HepG2 (cell line): ENCODE measurements around the gene FUT3. TPM values are rescaled to one million over a fixed set of nuclear protein-coding genes. Genes with fewer than 3 reads are reported as not detected.
A peak's percentile ranks its signal among the peaks of the same experiment; 100 is the strongest.

Experiments used
- ATAC-seq: fragments of 200-7000 bp; cut with Tn5 transposase; 3 replicates; pipeline ENCODE4 v1.9.1; 2020; ENCODE audit warnings: mild to moderate bottlenecking, moderate library complexity
- BruUV-seq: library from RNA; stranded (reverse); fragments of 400-500 nt; replicated peaks from 2 replicates; lab custom pipeline; 2021; lab: Mats Ljungman, UMichigan
- CTCF ChIA-PET: fragments of 300-600 bp; formaldehyde crosslinking; extraction: SDS; loops from one replicate; lab custom pipeline; 2021; ENCODE audit warnings: low total read pairs, inconsistent platforms, low intra/inter-chr PET ratio; lab: Yijun Ruan, JAX
- POLR2A ChIA-PET: fragments of 350-600 bp; sonication (Branson Sonifier 250); formaldehyde crosslinking; loops from one replicate; lab custom pipeline; 2020; ENCODE audit warnings: antibody characterized with exemption, inconsistent platforms; lab: Yijun Ruan, JAX
- DNase-seq: peaks from one replicate; pipeline ENCODE4 v3.0.0-alpha.2; 2015; ENCODE audit warnings: low spot score
- FAIRE-seq: peaks from 3 replicates; lab custom pipeline; 2011; peaks lifted over from hg19 to GRCh38; lab: Jason Lieb, UNC
- H2AFZ ChIP-seq: one replicate; pipeline ENCODE4 v1.6.1; 2011; ENCODE audit warnings: low read length, inconsistent platforms
- H3K27ac ChIP-seq: fragments of 300-600 bp; 3 replicates; pipeline ENCODE4 v1.8.0; 2011; ENCODE audit warnings: mixed run types, mild to moderate bottlenecking, mixed read lengths, low read length, inconsistent platforms; ENCODE audit not compliant: insufficient read depth; ENCODE audit errors: extremely low read length
- H3K27me3 ChIP-seq, 2 experiments: fragments of 200-600 bp in 1 of 2; 2 replicates in 1 of 2; 3 replicates in 1 of 2; pipeline versions ENCODE4 v1.6.0 to v1.8.0; 2011; ENCODE audit warnings: low read length in 2 of 2, mild to moderate bottlenecking in 2 of 2, moderate library complexity in 2 of 2, inconsistent platforms in 1 of 2; ENCODE audit not compliant: insufficient read depth in 2 of 2, control insufficient read depth in 1 of 2
- H3K36me3 ChIP-seq, 2 experiments: fragments of 200-600 bp in 1 of 2; replicated peaks in 1 of 2; 2 replicates in 1 of 2; 3 replicates in 1 of 2; pipeline versions ENCODE4 v1.5.1 to v1.8.0; 2011; ENCODE audit warnings: low read length in 2 of 2, inconsistent platforms in 1 of 2; ENCODE audit not compliant: insufficient read depth in 2 of 2, control insufficient read depth in 1 of 2
- H3K4me1 ChIP-seq: 2 replicates; pipeline ENCODE4 v1.5.1; 2012; ENCODE audit warnings: low read length, inconsistent platforms; ENCODE audit not compliant: insufficient read depth
- H3K4me2 ChIP-seq: 2 replicates; pipeline ENCODE4 v1.6.0; 2011; ENCODE audit warnings: low read depth, low read length, inconsistent platforms
- H3K4me3 ChIP-seq, 3 experiments: fragments of 200-600 bp in 1 of 3; sonication (generic), shearing (Covaris generic) in 1 of 3; replicated peaks in 1 of 3; 2 replicates each; pipeline ENCODE4 v1.5.1; 2011 to 2016; ENCODE audit warnings: low read length in 3 of 3, inconsistent platforms in 2 of 3, low read depth in 2 of 3, mild to moderate bottlenecking in 2 of 3, control low read depth in 1 of 3, mixed read lengths in 1 of 3; ENCODE audit not compliant: insufficient read depth in 1 of 3
- H3K79me2 ChIP-seq: one replicate; pipeline ENCODE4 v1.6.1; 2011; ENCODE audit warnings: low read length, inconsistent platforms; ENCODE audit not compliant: insufficient read depth
- H3K9ac ChIP-seq: 2 replicates; pipeline ENCODE4 v1.6.0; 2011; ENCODE audit warnings: mild to moderate bottlenecking, low read depth, low read length, inconsistent platforms; ENCODE audit not compliant: insufficient read depth
- H3K9me3 ChIP-seq: 2 replicates; pipeline ENCODE4 v1.5.1; 2012; ENCODE audit warnings: mild to moderate bottlenecking, low read length
- H4K20me1 ChIP-seq: 2 replicates; pipeline ENCODE4 v1.6.0; 2011; ENCODE audit warnings: inconsistent platforms, mild to moderate bottlenecking, low read length, moderate library complexity; ENCODE audit not compliant: insufficient read depth
- CSRNP2 ChIP-seq: sonication (generic); formaldehyde crosslinking; conservative IDR thresholded peaks from 2 replicates; pipeline ENCODE4 v1.8.0; 2022; ENCODE audit warnings: low read depth, missing genetic modification reagents
- CTCF ChIP-seq: sonication (generic); formaldehyde crosslinking; IDR thresholded peaks from 2 replicates; pipeline ENCODE4 v1.5.0; 2020; ENCODE audit warnings: mild to moderate bottlenecking, missing genetic modification reagents, moderate library complexity
- HDAC6 ChIP-seq: fragments of 200-600 bp; sonication (generic); IDR thresholded peaks from 2 replicates; pipeline ENCODE4 v1.7.0; 2017; ENCODE audit warnings: mild to moderate bottlenecking, antibody characterized with exemption, low read length, low read depth
- SALL1 ChIP-seq: sonication (generic); formaldehyde crosslinking; IDR thresholded peaks from 2 replicates; pipeline ENCODE4 v1.8.0; 2022; ENCODE audit warnings: mild to moderate bottlenecking, missing genetic modification reagents
- STAG1 ChIP-seq: sonication (generic); formaldehyde crosslinking; IDR thresholded peaks from 2 replicates; pipeline ENCODE4 v1.4.0; 2020; ENCODE audit warnings: missing genetic modification reagents
- ZFX ChIP-seq: sonication (generic); formaldehyde crosslinking; IDR thresholded peaks from 2 replicates; pipeline ENCODE4 v1.4.0; 2020; ENCODE audit warnings: mild to moderate bottlenecking, low read depth, missing genetic modification reagents, moderate library complexity
- ZNF687 ChIP-seq: sonication (generic); formaldehyde crosslinking; IDR thresholded peaks from 2 replicates; pipeline ENCODE4 v1.5.1; 2020; ENCODE audit warnings: mild to moderate bottlenecking, missing genetic modification reagents, moderate library complexity
- ZNF784 ChIP-seq: sonication (generic); formaldehyde crosslinking; IDR thresholded peaks from 2 replicates; pipeline ENCODE4 v1.5.1; 2020; ENCODE audit warnings: missing genetic modification reagents, mild to moderate bottlenecking, borderline replicate concordance
- WGBS: methylation state at CpG from one replicate; pipeline ENCODE4 v1.1.6; 2017; ENCODE audit warnings: low lambda C conversion rate; 5-methylcytosine and 5-hydroxymethylcytosine counted together
- in situ Hi-C: cut with HindIII; loops from 2 replicates; pipeline ENCODE4 v1.10.0; 2017; ENCODE audit warnings: low pct_unique_long_range_greater_than_20kb; ENCODE audit not compliant: extremely low pct_ligation_motif_present
- intact Hi-C: fragments of 100-400 bp; cut with micrococcal nuclease; formaldehyde crosslinking; loops from one replicate; pipeline ENCODE4 v1.10.0; 2022; ENCODE audit not compliant: unreplicated experiment
- polyA plus RNA-seq, 8 experiments: library from polyadenylated mRNA; depleted of rRNA in 3 of 8; stranded (reverse) in 7 of 8; unstranded in 1 of 8; fragments of >200 nt; fragmentation: Illumina TruSeq in 4 of 8; extraction: Trizol in 4 of 8; gene quantifications; 2 replicates each; pipeline versions ENCODE4 v1.2.1 to v1.2.3, GENCODE V29; 2011 to 2016; ENCODE audit warnings: low read depth in 4 of 8, missing spikeins in 1 of 8, mixed read lengths in 1 of 8; ENCODE audit not compliant: insufficient read depth in 1 of 8
- total RNA-seq, 5 experiments: library from RNA; depleted of rRNA; stranded (reverse); fragments of >200 nt; fragmentation: Illumina TruSeq; extraction: Trizol; gene quantifications; 2 replicates each; pipeline ENCODE4 v1.2.3, GENCODE V29; 2016; ENCODE audit warnings: low read depth in 1 of 5

Gene FUT3
- total and polyA plus RNA-seq, 2 of the 13 experiments (the other 11 are each of a cell fraction or from before 2014, with no cell fraction given), result 0.53 to 1.1 TPM

- no peak for TF ChIP-seq CSRNP2 (CRISPR knock-in tag)
Measured at GRCh38 chr19:5870986-5871394, 19.7 kb upstream of the FUT3 start (continued).

GRCh38 chr19:5867201-5868136 is 16.2 kb upstream of the FUT3 start:
- H3K9me3 ChIP-seq, result no peaks in the 10 kb centered on the region
- WGBS, result 69% methylated on average over 7 of the region's 31 CpGs
- H3K27ac ChIP-seq, result peak overlapping the region; percentile 9
- ATAC-seq, result peak; percentile 9; the same call in 1 of the 3 replicates
- FAIRE-seq, result no peak
- H3K4me3 ChIP-seq, result no peak overlapping the region
- H3K4me1 ChIP-seq, result peaks cover 65% of the 10 kb centered on the region
- no peaks in the 10 kb centered on the region for H3K79me2 ChIP-seq
- H3K4me2 ChIP-seq, result no peak overlapping the region
- ChIA-PET POLR2A (interaction anchor here (2.0 kb wide), 1 partner anchor 40 kb away, joined by 6 read pairs; no protein-coding TSS in a partner anchor), CTCF (no interaction called here)
- peak overlapping the region; percentile 27 for H3K9ac ChIP-seq
- no peaks in the 10 kb centered on the region for H3K36me3 ChIP-seq
- no peaks in the 10 kb centered on the region for H4K20me1 ChIP-seq
- intact Hi-C loops (no loop called here), in situ Hi-C loops (no loop called here)
- no peak overlapping the region for H2AFZ ChIP-seq
- TF ChIP-seq SALL1 (CRISPR knock-in tag) (0 out of 2 replicates have a peak, but pooled peaks have one; percentile 13), STAG1 (peak; percentile 54), CTCF (CRISPR knock-in tag) (peak; percentile 48), ZFX (CRISPR knock-in tag) (peak; percentile 28; the same call in 1 of the 2 replicates), ZNF687 (CRISPR knock-in tag) (peak; percentile 53; the same call in 1 of the 2 replicates), ZNF784 (CRISPR knock-in tag) (no peak), HDAC6 (no peak)
- no TSS peak for BruUV-seq
- no peak for DNase-seq
- no peaks in the 10 kb centered on the region for H3K27me3 ChIP-seq
